HUES64 (cell line): ENCODE results near the gene NPHP1.
A peak's percentile ranks its signal among the peaks of the same experiment; 100 is the strongest.
"Not testable (repeated sequence)": the region's sequence is repeated elsewhere in the genome, so short reads cannot be mapped to it uniquely, and the experiment has no call there.

ENCODE experiments used
- H3K27ac ChIP-seq: 2 replicates; pipeline ENCODE4 v1.7.0; 2013; ENCODE audit warnings: low read depth, low read length, inconsistent platforms
- H3K27me3 ChIP-seq: 2 replicates; pipeline ENCODE4 v1.6.1; 2013; ENCODE audit warnings: mild to moderate bottlenecking, low read length; ENCODE audit not compliant: insufficient read depth
- H3K36me3 ChIP-seq: 2 replicates; pipeline ENCODE4 v1.6.1; 2013; ENCODE audit warnings: mild to moderate bottlenecking, low read length; ENCODE audit not compliant: insufficient read depth
- H3K4me1 ChIP-seq: 2 replicates; pipeline ENCODE4 v1.6.1; 2013; ENCODE audit warnings: mild to moderate bottlenecking, low read length, moderate library complexity; ENCODE audit not compliant: insufficient read depth
- H3K4me3 ChIP-seq: 2 replicates; pipeline ENCODE4 v1.5.1; 2013; ENCODE audit warnings: mild to moderate bottlenecking, low read length, moderate library complexity
- H3K9ac ChIP-seq: 2 replicates; pipeline ENCODE4 v1.6.1; 2013; ENCODE audit warnings: mild to moderate bottlenecking, low read depth, low read length
- H3K9me3 ChIP-seq: 2 replicates; pipeline ENCODE4 v1.6.1; 2013; ENCODE audit warnings: low read depth, low read length; ENCODE audit not compliant: insufficient read depth
- WGBS: fragments of 150-250, 120-280 bp; methylation state at CpG from one replicate; pipeline ENCODE4 v1.1.7; 2013; ENCODE audit warnings: missing lambda C conversion rate; 5-methylcytosine and 5-hydroxymethylcytosine counted together

The NPHP1 gene

GRCh38 chr2:110182449-110182848 lies 22.4 kb downstream of the NPHP1 start:
- 100% methylated on average over 2 of the region's 2 CpGs for WGBS
- H3K9ac ChIP-seq, result no peak overlapping the region
- no peaks in the 10 kb centered on the region for H3K27me3 ChIP-seq
- peaks cover 27% of the 10 kb centered on the region for H3K9me3 ChIP-seq
- no peaks in the 10 kb centered on the region for H3K36me3 ChIP-seq
- H3K4me1 ChIP-seq, result no peaks in the 10 kb centered on the region
- no peak overlapping the region for H3K4me3 ChIP-seq
- H3K27ac ChIP-seq, result no peak overlapping the region

DNA sequence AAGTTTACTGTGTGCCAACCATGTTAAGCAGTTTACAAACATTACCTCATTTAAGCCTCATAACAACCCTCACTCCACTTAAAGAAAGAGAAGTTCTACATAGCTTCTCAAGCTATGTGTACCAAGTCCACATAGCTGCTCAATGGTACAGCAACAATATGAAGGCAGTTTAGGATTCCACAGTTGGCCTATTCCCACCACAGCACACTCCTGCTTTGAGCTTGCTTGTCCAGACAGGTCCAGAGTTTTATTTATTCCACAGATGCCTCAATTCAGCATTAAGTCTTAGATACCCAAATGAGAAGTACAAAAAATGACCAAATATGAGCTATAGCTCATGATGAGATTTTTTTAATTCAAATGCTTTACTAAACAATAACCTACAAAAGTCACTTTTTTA lies 24.8 kb downstream of the NPHP1 start:
- Histone ChIP-seq H3K9me3 (peaks cover 25% of the 10 kb centered on the region), H3K36me3 (no peaks in the 10 kb centered on the region), H3K9ac (no peak overlapping the region), H3K27ac (no peak overlapping the region), H3K4me3 (no peak overlapping the region), H3K4me1 (no peaks in the 10 kb centered on the region), H3K27me3 (no peaks in the 10 kb centered on the region)

GRCh38 chr2:110173523-110173922 lies 31.3 kb downstream of the NPHP1 start:
- Histone ChIP-seq H3K27me3 (no peaks in the 10 kb centered on the region), H3K9ac (no peak overlapping the region), H3K36me3 (no peaks in the 10 kb centered on the region), H3K27ac (no peak overlapping the region), H3K9me3 (no peaks in the 10 kb centered on the region), H3K4me3 (no peak overlapping the region), H3K4me1 (no peaks in the 10 kb centered on the region)
- WGBS, result no CpG with 5 or more reads among the region's 1 CpG

DNA sequence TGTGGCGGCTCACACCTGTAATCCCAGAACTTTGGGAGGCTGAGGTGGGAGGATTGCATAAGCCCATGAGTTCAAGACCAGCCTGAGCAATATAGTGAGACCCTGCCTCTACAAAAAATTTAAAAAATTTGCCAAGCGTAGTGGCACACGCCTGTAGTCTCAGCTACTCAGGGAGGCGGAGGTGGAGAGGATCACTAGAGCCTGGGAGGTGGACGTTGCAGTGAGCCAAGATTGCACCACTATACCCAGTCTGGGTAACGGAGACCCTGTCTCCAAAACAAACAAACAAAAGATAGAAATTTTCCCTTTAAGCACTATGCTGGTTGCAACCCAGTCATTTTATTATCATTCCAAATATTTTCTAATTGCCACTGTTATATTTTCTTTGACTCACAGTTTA lies 32.3 kb downstream of the NPHP1 start:
- H3K4me3 ChIP-seq, result no peak overlapping the region
- no peak overlapping the region for H3K9ac ChIP-seq
- WGBS, result 93% methylated on average over 6 of the region's 6 CpGs
- H3K27me3 ChIP-seq, result no peaks in the 10 kb centered on the region
- H3K27ac ChIP-seq, result no peak overlapping the region
- H3K9me3 ChIP-seq, result no peaks in the 10 kb centered on the region
- H3K4me1 ChIP-seq, result peaks cover 6% of the 10 kb centered on the region
- no peaks in the 10 kb centered on the region for H3K36me3 ChIP-seq

- no peaks in the 10 kb centered on the region for H3K27me3 ChIP-seq
- H3K9me3 ChIP-seq, result no peaks in the 10 kb centered on the region
- H3K4me1 ChIP-seq, result peaks cover 21% of the 10 kb centered on the region
- H3K9ac ChIP-seq, result no peak overlapping the region
- no peaks in the 10 kb centered on the region for H3K36me3 ChIP-seq
- WGBS, result 96% methylated on average over 3 of the region's 3 CpGs
- no peak overlapping the region for H3K4me3 ChIP-seq
- H3K27ac ChIP-seq, result no peak overlapping the region
Measured at GRCh38 chr2:110170102-110170501, 34.7 kb downstream of the NPHP1 start.

DNA sequence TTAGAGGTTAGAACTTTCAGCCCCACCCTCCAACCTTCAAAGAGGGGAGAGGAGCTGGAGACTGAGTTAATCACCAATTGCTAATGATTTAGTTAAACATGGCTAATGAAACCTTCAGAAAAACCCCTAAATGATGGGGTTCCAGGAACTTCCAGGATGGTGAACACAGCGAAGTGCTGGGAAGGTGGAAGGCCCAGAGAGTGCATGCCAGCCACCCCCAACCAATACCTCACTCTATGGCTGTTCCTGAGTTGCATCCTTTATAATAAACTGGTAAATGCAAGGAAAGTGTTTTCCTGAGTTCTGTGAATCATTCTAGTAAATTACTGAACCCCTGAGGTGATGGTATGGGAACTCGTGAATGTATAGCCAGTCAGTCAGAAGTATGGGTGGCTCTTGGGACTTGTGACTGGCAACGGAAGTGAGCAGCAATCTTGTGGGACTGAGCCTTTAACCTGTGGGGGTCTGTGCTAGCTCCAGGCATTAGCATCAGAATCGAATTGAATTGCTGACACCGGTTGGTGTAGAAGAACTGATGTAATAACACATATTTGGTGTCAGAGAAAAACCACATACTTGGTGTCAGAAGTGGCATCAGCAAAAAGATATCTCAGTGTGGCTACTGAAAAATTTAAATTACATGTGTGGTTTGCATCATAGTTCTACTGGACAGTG lies 37.4 kb downstream of the NPHP1 start:
- Histone ChIP-seq H3K27me3 (no peaks in the 10 kb centered on the region), H3K4me3 (no peak overlapping the region), H3K9ac (no peak overlapping the region), H3K36me3 (no peaks in the 10 kb centered on the region), H3K27ac (peak overlapping the region; percentile 59; the same call in 1 of the 2 replicates), H3K9me3 (no peaks in the 10 kb centered on the region), H3K4me1 (peaks cover 21% of the 10 kb centered on the region)
- 39% methylated on average over 5 of the region's 5 CpGs for WGBS

DNA sequence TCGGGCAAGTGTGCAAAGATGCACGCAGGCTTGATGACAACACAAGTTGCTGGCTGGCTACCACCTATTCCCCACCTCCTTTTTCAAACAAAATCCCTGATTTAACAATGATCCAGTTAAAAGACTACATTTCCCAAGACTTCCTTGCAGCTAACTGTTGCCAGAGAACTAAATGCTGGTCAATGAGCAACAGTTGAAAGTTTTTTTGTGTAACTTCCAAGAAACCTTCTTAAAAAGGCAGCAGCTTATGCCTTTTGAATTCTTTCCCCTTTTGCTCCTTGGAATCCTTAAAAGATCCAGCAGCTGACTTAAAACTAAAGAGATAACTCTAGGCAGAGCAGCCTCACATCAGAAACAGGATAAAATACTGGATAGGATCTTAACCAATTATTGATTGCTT lies 38.5 kb downstream of the NPHP1 start:
- WGBS, result 97% methylated on average over 2 of the region's 2 CpGs
- Histone ChIP-seq H3K4me3 (no peak overlapping the region), H3K9ac (no peak overlapping the region), H3K36me3 (no peaks in the 10 kb centered on the region), H3K9me3 (no peaks in the 10 kb centered on the region), H3K4me1 (peaks cover 21% of the 10 kb centered on the region), H3K27ac (no peak overlapping the region), H3K27me3 (no peaks in the 10 kb centered on the region)

DNA sequence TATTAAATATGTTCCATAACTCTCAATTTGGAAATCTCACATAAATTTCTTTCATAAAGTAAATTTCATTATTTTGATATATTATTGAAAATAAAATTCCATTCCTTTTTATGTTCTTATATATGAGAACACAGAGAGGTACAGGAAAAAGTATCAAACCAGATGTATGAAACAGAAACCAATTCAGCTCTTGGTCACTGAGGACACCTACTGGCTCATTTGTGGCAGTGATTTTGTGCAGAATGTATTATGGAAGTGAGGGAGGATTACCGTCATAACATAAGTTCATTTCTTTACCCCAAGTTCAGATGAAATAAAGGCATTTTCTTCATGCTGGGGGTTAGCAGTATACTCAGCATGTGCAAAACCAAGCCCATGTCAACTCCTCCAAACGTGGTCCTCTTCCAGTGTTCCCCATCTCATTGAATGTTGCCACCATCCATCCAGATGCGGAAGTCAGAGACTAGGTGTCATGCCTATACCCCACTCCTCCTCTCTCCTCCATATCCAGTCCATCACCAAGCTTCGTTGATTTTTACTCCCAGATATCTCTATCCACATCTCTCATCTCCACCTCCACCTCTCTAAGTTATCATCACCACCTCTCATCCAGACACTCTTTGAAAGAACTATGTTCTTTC lies 47.5 kb downstream of the NPHP1 start:
- Histone ChIP-seq H3K36me3 (no peaks in the 10 kb centered on the region; the same call in 1 of the 2 replicates), H3K9me3 (peaks cover 15% of the 10 kb centered on the region), H3K27ac (no peak overlapping the region), H3K9ac (no peak overlapping the region), H3K4me3 (no peak overlapping the region), H3K27me3 (no peaks in the 10 kb centered on the region), H3K4me1 (no peaks in the 10 kb centered on the region)
- WGBS, result 52% methylated on average over 3 of the region's 4 CpGs

GRCh38 chr2:110154828-110155227 lies 50.0 kb downstream of the NPHP1 start:
- WGBS, result over 99% methylated on average over 4 of the region's 4 CpGs
- H3K27me3 ChIP-seq, H3K9ac ChIP-seq, H3K4me1 ChIP-seq, H3K27ac ChIP-seq, H3K4me3 ChIP-seq, H3K36me3 ChIP-seq: not testable (repeated sequence)
- peaks cover 15% of the 10 kb centered on the region for H3K9me3 ChIP-seq

DNA sequence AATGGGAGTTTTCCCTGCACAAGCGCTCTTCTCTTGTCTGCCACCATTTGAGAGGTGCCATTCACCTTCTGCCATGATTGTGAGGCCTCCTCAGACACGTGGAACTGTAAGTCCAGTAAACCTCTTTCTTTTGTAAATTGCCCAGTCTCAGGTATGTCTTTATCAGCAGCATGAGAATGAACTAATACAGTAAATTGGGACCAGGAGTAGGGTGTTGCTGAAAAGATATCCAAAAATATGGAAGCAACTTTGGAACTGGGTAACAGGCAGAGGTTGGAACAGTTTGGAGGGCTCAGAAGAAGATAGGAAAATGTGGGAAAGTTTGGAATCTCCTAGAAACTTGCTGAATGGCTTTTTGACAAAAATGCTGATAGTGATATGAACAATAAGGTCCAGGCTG lies 50.6 kb downstream of the NPHP1 start:
- not testable (repeated sequence) for H3K4me1 ChIP-seq, H3K27me3 ChIP-seq, H3K36me3 ChIP-seq, H3K9ac ChIP-seq, H3K27ac ChIP-seq, H3K4me3 ChIP-seq
- H3K9me3 ChIP-seq, result peaks cover 15% of the 10 kb centered on the region
- WGBS, result 87% methylated on average over 2 of the region's 2 CpGs

DNA sequence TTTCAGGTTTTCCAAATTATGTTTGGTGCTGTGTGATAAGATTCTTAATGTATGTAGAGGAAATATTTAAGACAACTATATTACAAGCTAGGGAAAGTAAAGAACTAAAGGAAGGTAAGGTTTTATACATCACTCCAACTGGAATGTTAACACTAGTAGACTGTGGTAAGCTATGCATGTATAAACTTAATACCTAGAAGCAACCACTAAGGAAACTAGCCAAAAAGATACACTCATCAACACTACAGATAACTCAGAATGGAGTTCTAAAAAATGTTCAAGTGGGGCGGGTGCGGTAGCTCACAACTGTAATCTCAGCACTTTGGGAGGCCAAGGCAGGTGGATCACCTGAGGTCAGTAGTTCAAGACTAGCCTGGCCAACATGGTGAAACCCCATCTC lies 51.4 kb downstream of the NPHP1 start:
- peaks cover 15% of the 10 kb centered on the region for H3K9me3 ChIP-seq
- H3K4me3 ChIP-seq, result no peak overlapping the region
- WGBS, result 95% methylated on average over 2 of the region's 2 CpGs
- no peaks in the 10 kb centered on the region; the same call in 1 of the 2 replicates for H3K36me3 ChIP-seq
- no peaks in the 10 kb centered on the region for H3K27me3 ChIP-seq
- no peaks in the 10 kb centered on the region for H3K4me1 ChIP-seq
- no peak overlapping the region for H3K9ac ChIP-seq
- H3K27ac ChIP-seq, result no peak overlapping the region
